Measurements from ENCODE around the gene TBC1D8.

GRCh38 chr2:100997509-100998234 is 153.5 kb downstream of the TBC1D8 start:
- TF ChIP-seq OSR1 (CRISPR knock-in tag; IDR thresholded peaks at IDR 0.05) (no peak), ARNTL (CRISPR knock-in tag; IDR thresholded peaks at IDR 0.05; ENCODE audit: borderline replicate concordance, low read depth) (no peak), PATZ1 (CRISPR knock-in tag; IDR thresholded peaks at IDR 0.05; ENCODE audit: borderline replicate concordance) (no peak), ZFP30 (CRISPR knock-in tag; IDR thresholded peaks at IDR 0.05) (no peak), POU6F1 (CRISPR knock-in tag; IDR thresholded peaks at IDR 0.05; ENCODE audit: borderline replicate concordance, low read depth) (no peak)

Data from SK-N-SH treated with all-trans-retinoic acid at 6 μM for 48 hours (cell line).